GM21447 (cell line): ENCODE results near the gene C17orf114.

ENCODE experiments used
- ATAC-seq: cut with Tn5 transposase; IDR thresholded peaks from one replicate; pipeline ENCODE4 v1.9.1; 2021; ENCODE audit not compliant: unreplicated experiment

The C17orf114 gene

DNA sequence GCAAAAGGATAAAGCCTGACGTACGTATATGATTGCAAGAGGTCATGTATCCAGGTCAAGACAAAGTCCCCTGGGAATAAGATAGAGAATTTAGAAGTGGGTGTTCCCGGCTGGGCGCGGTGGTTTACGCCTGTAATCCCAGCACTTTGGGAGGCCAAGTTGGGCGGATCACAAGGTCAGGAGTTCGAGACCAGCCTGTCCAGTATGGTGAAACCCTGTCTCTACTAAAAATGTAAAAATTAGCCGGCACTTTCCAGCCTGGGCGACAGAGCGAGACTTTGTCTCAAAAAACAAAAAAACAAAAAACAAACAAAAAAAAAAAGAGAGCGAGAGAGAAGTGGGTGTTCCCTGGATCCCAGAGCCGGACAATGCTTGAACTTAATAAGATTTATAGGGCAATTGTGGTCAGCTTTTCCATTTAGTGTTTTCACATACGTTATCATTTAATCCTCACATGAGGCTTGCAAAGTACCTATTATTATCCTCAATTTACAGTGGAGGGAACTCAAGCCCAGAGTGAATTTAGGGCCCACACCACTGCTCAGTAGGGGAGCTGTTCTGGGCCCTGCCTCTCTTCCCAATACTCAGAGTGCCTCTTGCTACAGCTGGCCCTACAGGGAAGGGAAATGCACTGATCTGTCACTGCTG, 13.8 kb downstream of the C17orf114 start:
- ATAC-seq: no peak

- no peak for ATAC-seq
Measured at GRCh38 chr17:4786516-4786915, 15.6 kb downstream of the C17orf114 start.

- no peak for ATAC-seq
Measured at GRCh38 chr17:4786106-4786511, 16.0 kb downstream of the C17orf114 start, which contains the start of gene VMO1. Gene VMO1, minus strand, starts transcription at chr17:4786364. Its CDS starts 12 bp downstream, at chr17:4786352.

DNA sequence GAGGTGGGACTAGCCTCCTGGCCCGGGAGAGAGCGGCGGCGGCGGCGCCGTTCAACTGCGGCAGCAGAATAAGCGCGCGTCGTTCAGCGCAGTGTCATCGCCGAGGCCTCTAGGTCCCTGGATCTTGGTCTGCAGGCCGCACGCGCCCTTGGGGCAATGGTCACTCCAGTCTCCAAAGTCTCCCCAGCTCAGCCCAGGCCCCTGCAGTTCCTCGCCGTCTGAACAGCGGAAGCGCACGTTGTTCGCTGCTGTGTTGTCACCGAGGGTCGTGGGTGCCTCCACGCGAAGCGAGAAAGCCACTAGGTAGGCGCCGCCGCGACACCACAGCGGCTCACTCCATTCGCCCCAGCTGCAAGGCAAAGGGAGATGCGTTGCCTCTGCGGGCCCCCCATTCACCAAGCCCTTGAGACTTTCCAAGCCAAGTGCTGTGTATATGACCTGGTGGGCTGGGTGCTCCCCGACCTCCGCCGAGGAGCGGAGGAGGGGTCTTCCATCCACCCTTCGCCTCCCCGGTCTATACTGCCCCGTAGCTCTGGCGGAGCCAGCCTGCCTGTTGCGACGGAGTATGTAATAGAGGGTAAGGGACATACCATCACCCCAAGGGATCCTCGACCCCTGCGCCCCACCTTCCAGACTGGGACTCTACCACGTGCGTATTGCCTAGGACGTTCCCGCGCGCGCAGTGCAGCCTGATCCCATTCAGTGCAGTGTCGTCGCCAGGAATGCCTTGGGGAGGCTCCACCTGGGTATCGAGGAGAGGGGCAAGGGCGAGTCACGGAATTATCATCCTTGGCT, 16.6 kb downstream of the C17orf114 start:
- ATAC-seq: no peak

DNA sequence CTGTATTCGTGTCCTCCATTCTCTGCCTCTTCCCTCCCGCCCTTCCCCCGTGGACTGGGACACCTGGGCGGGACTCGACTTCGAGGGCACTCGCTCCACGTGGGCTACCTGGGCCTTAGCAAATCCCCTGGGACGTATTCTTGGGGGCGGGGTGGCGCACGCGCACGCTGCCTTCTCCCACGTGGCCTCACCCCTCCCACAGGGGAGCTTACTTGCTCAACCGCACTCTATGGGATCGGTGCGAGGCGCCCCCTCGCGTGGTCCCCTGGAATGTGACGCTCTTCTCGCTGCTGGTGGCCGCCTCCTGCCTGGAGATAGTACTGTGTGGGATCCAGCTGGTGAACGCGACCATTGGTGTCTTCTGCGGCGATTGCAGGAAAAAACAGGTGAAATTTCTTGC, 19.5 kb downstream of the C17orf114 start:
- no peak for ATAC-seq

GRCh38 chr17:4780325-4780955, 21.7 kb downstream of the C17orf114 start:
- no peak for ATAC-seq

- ATAC-seq: no peak
Measured at GRCh38 chr17:4777969-4778760, 24.0 kb downstream of the C17orf114 start.

DNA sequence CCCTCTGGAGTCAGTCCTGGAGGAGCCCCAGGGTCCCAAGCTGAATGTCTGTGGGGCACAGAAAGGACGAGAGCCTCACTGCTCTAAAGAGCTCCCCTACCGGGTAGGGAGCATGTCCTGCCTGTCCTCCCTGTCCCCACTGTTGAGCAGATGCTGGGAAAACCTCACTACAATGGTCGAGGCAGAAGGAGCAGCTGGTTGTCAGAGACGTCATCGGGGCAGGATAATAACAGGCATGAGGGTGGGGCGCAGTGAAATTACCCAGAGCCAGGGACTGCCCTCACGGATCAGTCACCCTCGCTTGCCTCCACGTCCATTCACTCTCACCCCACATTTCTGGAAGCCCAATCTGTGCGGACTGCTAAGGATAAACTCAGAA, 29.9 kb downstream of the C17orf114 start:
- no peak for ATAC-seq

- ATAC-seq: no peak
Measured at GRCh38 chr17:4771519-4772234, 30.5 kb downstream of the C17orf114 start, which contains the start of gene TM4SF5. Gene TM4SF5, plus strand, starts transcription at chr17:4771886. Its CDS starts 37 bp downstream, at chr17:4771923.

DNA sequence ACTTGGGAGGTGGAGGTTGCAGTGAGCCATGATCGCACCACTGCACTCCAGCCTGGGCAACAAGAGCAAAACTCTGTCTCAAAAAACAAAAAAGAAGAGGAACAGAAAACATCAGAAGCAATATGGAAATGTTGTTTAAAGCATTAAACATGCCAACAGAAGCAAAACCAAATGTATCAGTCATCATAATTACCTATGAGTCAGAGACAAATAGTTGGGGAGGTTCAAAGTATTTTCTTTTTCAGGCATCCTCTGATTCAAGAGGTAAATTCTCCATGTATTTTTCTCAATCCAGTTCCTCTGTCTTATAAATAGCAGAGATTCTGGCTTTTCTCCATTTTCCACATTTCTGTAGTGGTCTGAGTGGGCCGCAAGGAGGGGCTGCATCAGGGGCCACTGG, 32.5 kb downstream of the C17orf114 start:
- no peak for ATAC-seq

- no peak for ATAC-seq
Measured at GRCh38 chr17:4768298-4768697, 33.8 kb downstream of the C17orf114 start.

DNA sequence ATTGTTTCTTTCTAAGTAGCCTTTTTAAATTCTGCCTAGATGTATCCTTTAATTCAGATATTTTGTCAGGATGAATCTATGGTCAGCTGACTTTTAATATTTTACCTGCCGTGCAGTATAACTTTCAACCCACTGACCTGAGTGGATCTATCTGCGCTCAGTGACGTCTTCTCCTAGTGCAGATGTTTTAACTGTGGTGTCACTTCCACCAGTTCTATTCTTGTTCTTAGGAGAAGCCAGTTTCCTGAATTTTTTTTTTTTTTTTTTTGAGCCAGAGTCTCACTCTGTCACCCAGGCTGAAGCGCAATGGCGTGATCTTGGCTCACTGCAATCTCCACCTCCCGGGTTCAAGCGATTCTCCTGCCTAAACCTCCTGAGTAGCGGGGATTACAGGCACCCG, 35.4 kb downstream of the C17orf114 start:
- no peak for ATAC-seq

DNA sequence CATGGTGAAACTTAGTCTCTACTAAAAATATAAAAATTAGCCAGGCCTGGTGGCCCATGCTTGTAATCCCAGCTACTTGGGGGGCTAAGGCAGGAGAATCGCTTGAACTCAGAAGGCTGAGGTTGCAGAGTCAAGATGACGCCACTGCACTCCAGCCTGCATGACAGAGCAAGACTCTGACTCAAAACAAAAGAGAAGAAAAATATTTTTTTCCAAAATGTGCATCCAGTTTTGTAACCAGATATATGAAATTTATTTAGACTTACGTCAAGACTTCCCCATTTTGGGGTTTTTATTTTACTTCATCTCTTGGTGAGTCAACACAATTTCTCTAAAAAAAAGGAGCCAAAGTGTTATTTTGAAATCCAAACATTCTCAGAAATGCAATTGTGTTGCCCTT, 35.9 kb downstream of the C17orf114 start:
- no peak for ATAC-seq

GRCh38 chr17:4764595-4764994, 37.5 kb downstream of the C17orf114 start:
- ATAC-seq: no peak

- no peak for ATAC-seq
Measured at GRCh38 chr17:4759776-4760236, 42.3 kb downstream of the C17orf114 start.

DNA sequence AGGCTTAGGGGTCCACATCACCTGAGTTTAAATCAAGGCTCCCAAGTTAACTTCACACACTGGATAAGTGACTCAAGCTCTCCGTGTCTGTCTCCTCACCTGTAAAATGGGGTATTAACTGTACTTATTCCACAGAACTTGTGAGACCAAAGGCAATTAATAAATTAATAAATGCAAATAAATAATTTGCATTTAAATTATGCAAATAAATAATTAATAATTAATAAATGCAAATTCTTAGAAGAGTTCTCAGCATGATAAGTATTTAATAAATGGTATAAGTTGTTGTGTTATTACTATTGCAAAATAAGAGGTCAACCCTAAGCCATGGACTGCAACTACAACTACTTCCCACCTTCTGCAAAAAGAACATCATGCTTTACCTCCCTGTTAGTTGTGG, 48.7 kb downstream of the C17orf114 start:
- ATAC-seq: no peak

- no peak for ATAC-seq
Measured at GRCh38 chr17:4751932-4752331, 50.2 kb downstream of the C17orf114 start.
